Type B pancreatic cell (in vitro differentiated cells): ENCODE data around the gene MYH10. TPM values are rescaled to one million over a fixed set of nuclear protein-coding genes. Genes with fewer than 3 reads are reported as not detected.

ENCODE experiments used
- DNase-seq: peaks from one replicate; pipeline ENCODE4 v3.0.0; 2021; ENCODE audit warnings: mixed read lengths; ENCODE audit not compliant: unreplicated experiment; ENCODE audit errors: extremely low spot score
- H3K27ac Mint-ChIP-seq: 2 replicates; pipeline ENCODE4 v1.8.0; 2021; ENCODE audit warnings: mild to moderate bottlenecking, mixed read lengths
- H3K27me3 Mint-ChIP-seq: 2 replicates; pipeline ENCODE4 v1.8.0; 2021; ENCODE audit warnings: mixed read lengths
- H3K36me3 Mint-ChIP-seq: 2 replicates; pipeline ENCODE4 v1.8.0; 2021; ENCODE audit warnings: mixed read lengths
- H3K4me1 Mint-ChIP-seq: one replicate; pipeline ENCODE4 v1.8.0; 2021; ENCODE audit warnings: mixed read lengths; ENCODE audit not compliant: unreplicated experiment
- H3K4me3 Mint-ChIP-seq: 2 replicates; pipeline ENCODE4 v1.8.0; 2021; ENCODE audit warnings: mild to moderate bottlenecking, mixed read lengths
- H3K9me3 Mint-ChIP-seq: 2 replicates; pipeline ENCODE4 v1.8.0; 2021; ENCODE audit warnings: mixed read lengths
- CTCF ChIP-seq: fragments of 200-600 bp; sonication (generic); conservative IDR thresholded peaks from 2 replicates; pipeline ENCODE4 v1.5.0; 2021; ENCODE audit warnings: antibody characterized with exemption, mild to moderate bottlenecking
- total RNA-seq: library from RNA; stranded (reverse); gene quantifications from 2 replicates; pipeline ENCODE4 v1.2.1, GENCODE V29; 2021; ENCODE audit warnings: low replicate concordance

MYH10 gene
- total RNA-seq, 1 donor from 2014 or later = 254 TPM

GRCh38 chr17:8465356-8465755, 165.2 kb downstream of the MYH10 start:
- Mint-ChIP-seq H3K4me1 (peaks cover 14% of the 10 kb centered on the region), H3K4me3 (no peak overlapping the region), H3K27ac (peak overlapping the region; percentile 29), H3K9me3 (no peaks in the 10 kb centered on the region), H3K27me3 (no peaks in the 10 kb centered on the region), H3K36me3 (peaks cover 15% of the 10 kb centered on the region)
- DNase-seq = no peak
- TF ChIP-seq CTCF = no peak

GRCh38 chr17:8464941-8465340, 165.6 kb downstream of the MYH10 start:
- peaks cover 15% of the 10 kb centered on the region for H3K36me3 Mint-ChIP-seq
- no peak for DNase-seq
- TF ChIP-seq CTCF = no peak
- H3K9me3 Mint-ChIP-seq = no peaks in the 10 kb centered on the region
- H3K27ac Mint-ChIP-seq = no peak overlapping the region
- H3K27me3 Mint-ChIP-seq = no peaks in the 10 kb centered on the region
- H3K4me3 Mint-ChIP-seq = no peak overlapping the region
- peaks cover 14% of the 10 kb centered on the region for H3K4me1 Mint-ChIP-seq

DNA sequence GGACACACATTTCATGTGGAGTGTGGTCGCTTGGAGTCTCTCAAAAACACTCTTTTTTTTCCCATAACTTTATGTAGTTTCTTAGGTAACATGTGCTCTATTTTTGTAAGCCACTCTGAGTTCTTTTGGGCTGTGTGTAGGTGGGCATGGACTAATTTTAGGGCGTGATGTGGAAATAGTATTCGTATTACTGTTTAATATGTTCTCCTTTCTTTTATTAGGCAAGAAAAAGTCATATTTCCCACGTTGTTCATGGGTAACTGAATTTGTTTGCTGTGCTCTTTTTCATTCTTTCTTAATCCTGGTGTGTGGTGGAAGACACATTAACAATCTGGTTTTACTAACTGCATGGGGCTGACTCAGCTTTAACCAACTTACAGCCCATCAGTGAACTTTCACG, 167.4 kb downstream of the MYH10 start:
- Mint-ChIP-seq H3K27ac (peak overlapping the region; percentile 55), H3K9me3 (no peaks in the 10 kb centered on the region), H3K4me1 (peaks cover 14% of the 10 kb centered on the region), H3K27me3 (no peaks in the 10 kb centered on the region), H3K4me3 (peak overlapping the region; percentile 8), H3K36me3 (peaks cover 12% of the 10 kb centered on the region)
- TF ChIP-seq CTCF = no peak
- DNase-seq = no peak

DNA sequence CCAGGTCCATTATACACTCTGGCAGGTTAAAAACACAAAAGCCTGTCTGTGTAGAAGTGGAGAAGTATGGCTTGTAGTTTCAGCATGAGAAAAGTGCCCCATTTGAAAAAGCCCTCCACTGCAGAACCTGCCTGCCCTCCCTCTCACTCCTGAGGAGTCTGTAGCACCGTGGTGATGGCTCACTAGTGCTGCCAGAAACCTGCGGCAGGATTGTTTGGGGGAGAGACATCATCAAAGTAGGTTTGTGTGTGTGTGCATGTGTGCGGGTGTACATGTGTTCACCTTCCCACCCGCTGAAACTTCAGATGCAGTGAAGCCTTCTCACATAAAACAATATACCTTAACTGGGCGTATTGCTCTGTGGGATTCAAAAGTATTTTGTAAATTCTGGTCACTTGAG, 168.0 kb downstream of the MYH10 start:
- H3K4me3 Mint-ChIP-seq = no peak overlapping the region
- no peaks in the 10 kb centered on the region for H3K9me3 Mint-ChIP-seq
- TF ChIP-seq CTCF = no peak
- peaks cover 14% of the 10 kb centered on the region for H3K4me1 Mint-ChIP-seq
- DNase-seq = no peak
- no peaks in the 10 kb centered on the region for H3K27me3 Mint-ChIP-seq
- no peak overlapping the region for H3K27ac Mint-ChIP-seq
- peaks cover 8% of the 10 kb centered on the region for H3K36me3 Mint-ChIP-seq

DNA sequence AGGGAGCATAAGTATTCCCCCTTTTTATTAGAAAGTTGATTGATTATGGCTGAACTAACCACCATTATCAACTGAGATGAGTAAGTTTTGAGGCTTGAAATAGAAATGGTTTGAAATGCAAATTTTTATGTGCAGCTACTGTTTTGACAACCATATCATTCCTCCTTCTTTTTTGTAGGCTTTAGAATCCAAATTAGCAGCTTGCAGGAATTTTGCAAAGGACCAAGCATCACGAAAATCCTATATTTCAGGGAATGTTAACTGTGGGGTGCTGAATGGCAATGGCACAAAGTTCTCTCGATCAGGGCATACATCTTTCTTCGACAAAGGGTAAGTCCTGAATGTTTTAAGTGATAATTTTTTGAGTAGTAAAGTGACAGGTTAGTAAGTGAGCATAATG, 170.7 kb downstream of the MYH10 start:
- peaks cover 25% of the 10 kb centered on the region for H3K36me3 Mint-ChIP-seq

More for the DNA sequence above, 170.7 kb downstream of the MYH10 start:
- Mint-ChIP-seq H3K27me3 (no peaks in the 10 kb centered on the region), H3K9me3 (no peaks in the 10 kb centered on the region), H3K4me3 (no peak overlapping the region), H3K27ac (no peak overlapping the region), H3K4me1 (peaks cover 6% of the 10 kb centered on the region)
- TF ChIP-seq CTCF = no peak
- DNase-seq = no peak
